A673 (cell line): ENCODE results near the gene LIPK.

Experiments
- CTCF ChIP-seq: fragments of 300-800, 200-600 bp; sonication (generic); conservative IDR thresholded peaks from 2 replicates; pipeline ENCODE4 v1.5.1; 2017; ENCODE audit warnings: low read depth, mild to moderate bottlenecking, antibody characterized with exemption, low read length, moderate library complexity, mixed read lengths
- EZH2 ChIP-seq: fragments of 200-600 bp; sonication (generic); IDR thresholded peaks from 2 replicates; pipeline ENCODE4 v1.6.1; 2017; ENCODE audit warnings: borderline replicate concordance, low read depth, mild to moderate bottlenecking, mixed read lengths, antibody characterized with exemption, low read length; ENCODE audit not compliant: poor library complexity, severe bottlenecking

GRCh38 chr10:88733215-88733614 lies 27.2 kb downstream of the LIPK start:
- no peak for TF ChIP-seq CTCF
- TF ChIP-seq EZH2, result no peak
